Measurements from ENCODE around the gene EXT2.

DNA sequence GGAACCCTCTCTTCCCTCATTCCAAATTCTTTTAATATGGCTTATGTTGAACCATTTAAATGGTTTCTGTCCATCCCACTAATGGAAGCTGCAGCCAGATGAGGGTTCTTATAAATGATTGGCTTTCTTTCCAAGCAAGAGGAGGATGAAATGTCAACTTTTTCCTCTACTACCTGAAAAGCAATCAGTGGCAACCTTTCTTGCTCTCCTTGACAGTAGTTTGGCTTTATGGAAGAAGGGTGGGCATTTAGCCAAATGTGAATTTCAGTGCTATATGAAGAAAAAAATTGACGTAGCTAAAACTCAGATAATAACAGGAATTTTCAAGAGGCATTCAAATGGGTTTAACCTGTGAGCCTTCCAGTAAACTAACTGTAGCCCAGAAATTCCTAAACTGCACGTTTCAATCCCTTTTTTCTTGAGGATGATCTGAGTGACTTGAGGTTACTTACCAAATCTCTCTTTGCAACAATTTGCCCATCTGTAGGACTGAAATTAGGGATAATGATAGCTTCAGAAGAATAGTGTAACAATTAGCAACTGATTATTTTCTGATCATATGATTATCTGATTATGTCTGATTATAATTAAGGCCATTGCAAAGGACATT is 90.9 kb downstream of the EXT2 start:
- TF ChIP-seq POLR2A (IDR thresholded peaks at IDR 0.05): no peak
- TF ChIP-seq CTCF (IDR thresholded peaks at IDR 0.05): no peak
